Ishikawa (cell line): ENCODE data around the gene GLIS1.

ENCODE experiments used
- CEBPB ChIP-seq: IDR thresholded peaks from 2 replicates; pipeline ENCODE4 v1.6.1; 2012
- CREB1 ChIP-seq: IDR thresholded peaks from 2 replicates; pipeline ENCODE4 v1.6.1; 2012; ENCODE audit warnings: low read depth
- EP300 ChIP-seq: IDR thresholded peaks from 2 replicates; pipeline ENCODE4 v1.6.1; 2012; ENCODE audit warnings: borderline replicate concordance
- FOXM1 ChIP-seq: IDR thresholded peaks from 2 replicates; pipeline ENCODE4 v1.6.1; 2012; ENCODE audit warnings: low read depth, borderline replicate concordance
- MAX ChIP-seq: IDR thresholded peaks from 2 replicates; pipeline ENCODE4 v1.6.1; 2012
- NFIC ChIP-seq: IDR thresholded peaks from 2 replicates; pipeline ENCODE4 v1.6.1; 2012
- RAD21 ChIP-seq: IDR thresholded peaks from 2 replicates; pipeline ENCODE4 v1.6.1; 2012; ENCODE audit warnings: low read depth
- REST ChIP-seq: IDR thresholded peaks from 2 replicates; pipeline ENCODE4 v1.6.1; 2012; ENCODE audit warnings: low read depth, mild to moderate bottlenecking
- TAF1 ChIP-seq: IDR thresholded peaks from 2 replicates; pipeline ENCODE4 v1.6.1; 2012; ENCODE audit warnings: low read depth, mild to moderate bottlenecking
- YY1 ChIP-seq: IDR thresholded peaks from 2 replicates; pipeline ENCODE4 v1.6.1; 2012; ENCODE audit warnings: low read depth

GRCh38 chr1:53736290-53736689 lies 2.7 kb downstream of the GLIS1 start:
- TF ChIP-seq EP300 (no peak), RAD21 (no peak), MAX (no peak), TAF1 (no peak), REST (no peak), CEBPB (no peak), YY1 (no peak), CREB1 (no peak), NFIC (no peak), FOXM1 (no peak)
